GM18861 (cell line): ENCODE measurements around the gene PRKACG.

Experiments used
- ATAC-seq: cut with Tn5 transposase; IDR thresholded peaks from one replicate; pipeline ENCODE4 v1.9.1; 2021; ENCODE audit not compliant: unreplicated experiment

Gene PRKACG

DNA sequence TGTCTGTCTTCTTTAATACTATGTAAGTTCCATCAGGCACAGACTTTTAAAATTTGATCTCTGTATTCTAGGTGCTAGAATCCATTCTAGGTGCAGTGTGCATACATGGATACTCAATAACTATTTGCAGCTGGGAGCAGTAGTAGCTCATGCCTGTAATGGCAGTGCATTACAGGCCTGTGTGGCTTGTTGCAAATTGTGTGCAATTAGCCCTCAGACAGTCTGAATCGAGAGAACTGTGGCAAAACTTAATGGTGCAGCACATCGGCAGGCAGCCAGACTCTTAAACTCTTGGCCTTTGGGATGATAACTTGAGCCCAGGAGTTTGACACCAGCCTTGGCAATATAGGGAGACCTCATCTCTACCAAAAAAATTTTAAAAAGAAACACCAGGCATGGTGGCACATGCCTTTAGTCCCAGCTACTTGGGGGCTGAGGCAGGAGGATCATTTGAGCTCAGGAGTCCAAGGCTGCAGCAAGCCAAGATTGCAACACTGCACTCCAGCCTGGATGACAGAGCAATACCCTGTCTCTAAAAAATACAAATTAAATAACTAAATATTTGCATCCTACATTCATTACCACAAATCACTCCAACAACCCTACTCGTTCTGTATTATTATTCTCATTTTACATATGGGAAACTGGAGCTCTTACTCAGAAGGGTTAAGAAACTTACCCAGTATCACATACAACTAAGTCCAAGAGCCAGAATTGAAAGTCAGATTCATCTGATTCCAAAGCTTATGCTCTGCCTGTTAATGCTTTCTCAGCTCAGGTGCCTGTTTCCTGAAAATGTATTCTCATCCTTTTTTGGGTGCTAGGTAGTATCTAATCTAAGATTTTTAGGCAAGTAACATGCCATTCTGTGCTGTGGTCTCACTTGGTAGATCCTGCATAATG, 30.1 kb downstream of the PRKACG start:
- ATAC-seq = no peak

- ATAC-seq = peak; percentile 46
Observed at GRCh38 chr9:68983008-68983411, 30.9 kb downstream of the PRKACG start.

GRCh38 chr9:68981789-68982188, 32.1 kb downstream of the PRKACG start:
- ATAC-seq = peak; percentile 44

GRCh38 chr9:68980341-68980914, 33.5 kb downstream of the PRKACG start:
- ATAC-seq = no peak

GRCh38 chr9:68979538-68980314, 34.2 kb downstream of the PRKACG start:
- ATAC-seq = no peak

- no peak for ATAC-seq
Observed at GRCh38 chr9:68978501-68978900, 35.4 kb downstream of the PRKACG start.

- peak; percentile 33 for ATAC-seq
Observed at GRCh38 chr9:68978066-68978465, 35.8 kb downstream of the PRKACG start.

DNA sequence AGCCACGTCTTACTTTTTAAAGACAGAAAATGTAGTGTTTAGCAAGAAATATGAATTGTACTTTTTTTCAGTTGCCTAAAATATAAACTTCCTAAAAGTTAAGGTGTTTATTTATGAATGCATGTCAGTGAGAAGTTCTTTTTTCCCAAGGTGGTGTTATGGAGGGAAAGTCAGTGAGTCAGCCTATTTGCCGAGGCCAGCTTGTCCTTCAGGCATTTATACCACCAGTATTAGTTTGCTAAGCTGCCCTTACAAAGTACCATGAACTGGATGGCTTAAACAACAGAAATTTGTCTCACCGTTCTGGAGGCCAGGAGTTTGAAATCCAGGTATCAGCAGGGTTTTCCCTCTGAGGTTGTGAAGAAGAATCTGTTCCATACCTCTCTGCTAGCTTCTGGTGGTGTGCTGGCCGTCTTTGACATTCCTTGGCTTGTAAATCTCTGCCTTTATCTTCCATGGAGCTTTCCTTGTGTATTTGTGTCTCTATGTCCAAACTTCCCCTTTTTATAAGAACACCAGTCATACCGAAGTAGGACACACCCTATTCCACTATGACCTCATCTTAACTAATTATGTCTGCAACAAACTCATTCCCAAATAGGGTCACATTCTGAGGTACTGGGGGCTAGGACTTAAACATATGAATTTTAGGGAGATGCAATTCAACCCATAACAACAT, 38.4 kb downstream of the PRKACG start:
- ATAC-seq = no peak

GRCh38 chr9:68974901-68975300, 39.0 kb downstream of the PRKACG start:
- ATAC-seq = no peak

DNA sequence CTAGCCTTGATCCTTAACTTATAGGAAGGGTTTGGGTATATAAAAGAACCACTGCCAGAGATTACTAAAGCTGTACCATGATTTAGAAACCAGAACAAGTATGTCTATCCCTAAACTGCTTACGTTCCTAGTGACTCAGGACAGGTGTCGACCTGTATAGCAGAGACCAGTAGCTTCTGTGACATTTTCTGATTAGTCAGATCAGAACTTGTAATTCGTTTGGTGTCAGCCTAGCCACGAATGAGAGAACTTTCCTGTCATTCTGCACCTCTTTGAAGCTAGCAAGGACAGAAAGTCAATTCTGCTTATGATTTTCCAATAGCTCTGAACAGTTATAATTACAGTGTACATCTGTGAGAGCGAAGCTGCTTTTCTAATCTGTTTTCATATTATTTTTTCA, 39.5 kb downstream of the PRKACG start:
- peak; percentile 88 for ATAC-seq

DNA sequence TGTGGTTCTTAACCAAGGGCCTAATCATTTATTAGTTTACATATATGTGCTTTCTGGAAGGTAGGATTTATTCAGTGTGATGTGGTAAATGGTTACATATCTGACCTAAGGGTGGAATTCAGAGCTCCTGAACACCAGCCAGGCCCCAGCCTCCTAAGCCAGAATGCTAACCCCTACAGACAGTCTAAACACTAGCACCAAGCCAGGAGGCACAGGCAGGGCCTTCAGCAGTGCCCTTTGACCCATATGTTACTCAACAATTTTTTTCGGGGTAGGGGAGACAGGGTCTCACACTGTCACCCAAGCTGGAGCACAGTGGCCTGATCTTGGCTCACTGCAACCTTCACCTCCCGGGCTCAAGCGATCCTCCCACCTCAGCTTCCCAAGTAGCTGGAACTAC, 40.3 kb downstream of the PRKACG start:
- ATAC-seq = no peak

GRCh38 chr9:68970151-68970550, 43.8 kb downstream of the PRKACG start:
- no peak for ATAC-seq

DNA sequence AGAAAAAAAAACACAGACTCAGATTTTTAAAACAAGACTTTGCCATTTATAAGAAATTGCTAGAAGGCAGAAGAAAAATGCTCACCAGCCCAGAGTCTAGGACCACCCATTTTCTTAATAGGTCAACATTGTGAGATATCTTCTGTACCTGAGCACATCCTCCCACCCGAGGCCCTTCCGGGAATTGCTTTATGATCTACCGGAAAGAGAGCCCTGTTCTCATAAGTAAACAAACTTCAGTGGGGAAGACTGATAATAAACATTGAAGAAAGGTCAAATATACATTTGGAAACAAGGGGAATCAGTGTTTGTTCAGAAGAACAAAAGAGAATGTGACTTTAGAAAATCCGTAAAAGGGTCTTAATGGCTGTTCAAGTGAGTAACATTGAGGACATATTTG, 44.4 kb downstream of the PRKACG start:
- ATAC-seq = no peak

DNA sequence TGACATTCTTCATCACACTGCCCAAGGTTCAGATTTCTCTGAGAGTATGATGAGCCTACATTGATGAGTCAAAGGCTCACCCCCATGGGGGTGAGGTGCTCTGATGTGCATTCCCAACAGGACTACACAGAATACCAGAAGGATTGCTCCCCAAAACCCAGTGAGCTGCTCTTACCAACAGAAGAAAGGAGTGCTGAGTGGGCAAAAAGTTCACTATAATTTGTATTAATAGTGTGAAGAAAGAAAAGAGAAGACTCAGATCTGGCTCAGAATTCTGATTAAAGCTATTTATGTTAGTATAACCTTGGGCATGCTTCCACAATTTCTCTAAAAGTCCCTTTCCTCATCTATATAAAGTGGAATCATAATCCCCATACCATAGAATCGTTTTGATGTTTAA, 46.1 kb downstream of the PRKACG start:
- ATAC-seq = no peak

DNA sequence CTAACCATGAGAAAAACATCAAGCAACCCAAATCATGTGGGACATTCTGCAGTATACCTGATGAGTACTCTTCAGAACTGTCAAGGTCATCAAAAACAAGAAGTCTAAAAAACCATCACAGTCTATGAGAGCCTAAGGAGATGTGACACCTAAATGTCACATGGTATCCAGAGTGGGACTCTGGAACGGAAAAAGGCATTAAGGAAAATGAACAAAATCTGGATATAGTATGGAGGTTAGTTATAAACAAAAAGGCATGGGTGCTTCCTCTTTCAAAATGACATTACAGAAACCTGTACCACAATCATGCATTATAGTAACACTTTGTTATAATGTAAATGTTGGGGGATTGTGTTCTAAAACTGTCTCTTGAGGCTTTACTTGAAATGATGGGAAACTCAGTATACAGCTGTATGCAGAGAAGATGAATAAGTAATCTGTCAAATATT, 47.4 kb downstream of the PRKACG start:
- ATAC-seq = peak; percentile 91

- no peak for ATAC-seq
Observed at GRCh38 chr9:68964765-68965164, 49.1 kb downstream of the PRKACG start.

DNA sequence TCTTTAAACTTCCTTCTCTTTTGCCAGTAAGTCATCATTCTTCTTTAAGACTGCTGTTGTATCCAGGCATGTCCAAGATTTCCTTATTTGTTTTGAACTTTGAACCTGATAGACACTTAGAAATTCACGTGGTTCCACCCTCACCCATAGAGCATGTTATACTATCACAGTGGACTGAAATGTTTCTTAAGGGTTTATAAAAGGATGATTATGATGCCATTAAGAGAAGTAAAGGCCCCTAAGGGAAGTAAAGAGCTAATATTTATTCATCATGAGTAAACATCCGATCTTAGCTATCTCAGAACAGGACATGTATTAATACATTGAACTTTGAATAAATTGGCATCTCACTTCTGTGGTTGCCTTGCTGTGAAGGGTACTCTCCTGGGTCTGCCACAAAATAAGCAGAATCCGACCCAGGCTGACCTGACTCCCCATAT, 49.8 kb downstream of the PRKACG start:
- no peak for ATAC-seq

DNA sequence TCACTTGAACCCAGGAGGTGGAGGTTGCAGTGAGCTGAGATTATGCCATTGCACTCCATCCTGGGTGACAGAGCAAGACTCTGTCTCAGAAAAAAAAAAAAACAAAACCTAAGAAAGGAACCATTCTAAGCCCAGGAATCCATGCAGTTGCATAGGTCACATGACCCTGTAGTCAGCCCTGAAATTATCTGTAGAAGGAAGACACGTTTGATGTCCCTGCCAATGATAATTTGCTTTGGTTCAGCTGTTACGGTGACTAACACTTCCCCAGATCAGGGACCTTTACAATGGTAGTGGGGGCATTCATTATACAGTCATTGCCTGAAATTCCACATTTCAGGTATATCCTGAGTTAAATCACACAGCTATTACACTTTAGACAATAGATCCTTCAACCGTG, 50.5 kb downstream of the PRKACG start:
- ATAC-seq = no peak
